Measurements from ENCODE around the gene RBM7.

DNA sequence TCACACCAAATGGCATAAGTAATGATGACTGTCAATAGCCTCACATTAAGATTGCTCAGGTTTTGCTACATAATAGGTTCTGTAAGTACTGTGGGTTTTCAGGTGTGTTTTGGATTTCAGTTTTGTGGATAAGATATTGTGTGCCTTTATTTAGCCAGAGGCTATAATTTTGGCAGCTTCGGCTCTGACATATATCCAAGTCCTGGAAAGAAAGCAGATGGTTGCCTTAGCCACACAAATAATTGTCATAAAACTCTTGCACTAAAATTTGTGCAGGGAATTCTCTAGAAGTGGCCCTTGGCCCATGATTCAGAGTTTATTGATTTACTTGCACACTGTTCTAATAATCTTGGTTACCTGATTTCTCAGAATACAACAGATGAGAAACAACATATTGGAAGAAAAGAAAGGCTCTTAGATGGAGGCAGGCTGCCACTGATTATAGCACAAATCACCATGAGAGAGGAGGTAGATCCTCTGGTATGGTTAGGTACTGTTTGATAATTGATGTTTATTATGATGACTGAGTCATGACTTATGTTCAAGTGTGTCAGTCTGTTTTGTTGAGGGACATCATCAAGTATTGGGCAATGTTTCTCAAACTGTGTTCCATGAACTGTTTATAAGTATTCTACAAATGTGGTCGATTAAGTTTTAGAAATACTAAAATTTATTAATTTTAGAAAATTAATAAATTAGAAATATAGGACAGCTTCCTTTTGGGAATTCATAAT, 48.5 kb downstream of the RBM7 start:
- TF ChIP-seq, protein P1, sequence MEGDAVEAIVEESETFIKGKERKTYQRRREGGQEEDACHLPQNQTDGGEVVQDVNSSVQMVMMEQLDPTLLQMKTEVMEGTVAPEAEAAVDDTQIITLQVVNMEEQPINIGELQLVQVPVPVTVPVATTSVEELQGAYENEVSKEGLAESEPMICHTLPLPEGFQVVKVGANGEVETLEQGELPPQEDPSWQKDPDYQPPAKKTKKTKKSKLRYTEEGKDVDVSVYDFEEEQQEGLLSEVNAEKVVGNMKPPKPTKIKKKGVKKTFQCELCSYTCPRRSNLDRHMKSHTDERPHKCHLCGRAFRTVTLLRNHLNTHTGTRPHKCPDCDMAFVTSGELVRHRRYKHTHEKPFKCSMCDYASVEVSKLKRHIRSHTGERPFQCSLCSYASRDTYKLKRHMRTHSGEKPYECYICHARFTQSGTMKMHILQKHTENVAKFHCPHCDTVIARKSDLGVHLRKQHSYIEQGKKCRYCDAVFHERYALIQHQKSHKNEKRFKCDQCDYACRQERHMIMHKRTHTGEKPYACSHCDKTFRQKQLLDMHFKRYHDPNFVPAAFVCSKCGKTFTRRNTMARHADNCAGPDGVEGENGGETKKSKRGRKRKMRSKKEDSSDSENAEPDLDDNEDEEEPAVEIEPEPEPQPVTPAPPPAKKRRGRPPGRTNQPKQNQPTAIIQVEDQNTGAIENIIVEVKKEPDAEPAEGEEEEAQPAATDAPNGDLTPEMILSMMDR (conservative IDR thresholded peaks at IDR 0.05; ENCODE audit: low read depth, low read length) = no peak
- no peak for TF ChIP-seq EZH2 (IDR thresholded peaks at IDR 0.05; ENCODE audit: borderline replicate concordance, low read depth, low read length, poor library complexity, severe bottlenecking)
